ENCODE measurements around the gene PPP2R5C. TPM values are rescaled to one million over a fixed set of nuclear protein-coding genes. Genes with fewer than 3 reads are reported as not detected.

Gene PPP2R5C
- total RNA-seq, 1 donor from 2014 or later: 250 TPM

DNA sequence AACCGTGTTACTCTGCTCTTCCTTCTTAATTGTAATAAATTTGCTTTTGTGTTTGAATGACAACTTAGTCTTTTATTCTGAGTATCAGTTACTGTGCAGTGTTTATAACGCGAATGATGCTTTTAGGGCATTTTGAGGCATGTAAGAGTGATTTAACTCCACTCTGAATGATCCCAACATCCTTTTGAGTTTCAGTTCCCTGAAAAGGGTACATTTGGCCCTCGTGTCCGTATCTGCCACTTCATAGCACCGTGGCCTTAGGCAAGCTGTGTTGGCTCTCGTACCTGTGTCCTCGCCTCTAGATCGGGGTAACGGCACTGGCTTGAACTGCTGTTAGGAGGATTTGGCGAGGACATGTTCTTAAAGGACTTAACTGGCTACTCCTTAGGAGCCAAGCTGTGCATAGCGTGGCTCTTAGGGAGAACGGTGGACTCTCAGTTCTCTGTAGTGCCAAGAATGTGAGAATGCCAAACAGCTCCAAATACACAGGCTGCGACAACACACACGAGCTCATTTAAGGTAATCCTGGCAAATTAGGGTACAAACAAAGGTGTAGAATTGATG is 92.0 kb downstream of the PPP2R5C start:
- intact Hi-C loops (cut with micrococcal nuclease): no loop called here

GRCh38 chr14:101854366-101854765 is 92.9 kb downstream of the PPP2R5C start:
- intact Hi-C loops (cut with micrococcal nuclease): no loop called here

DNA sequence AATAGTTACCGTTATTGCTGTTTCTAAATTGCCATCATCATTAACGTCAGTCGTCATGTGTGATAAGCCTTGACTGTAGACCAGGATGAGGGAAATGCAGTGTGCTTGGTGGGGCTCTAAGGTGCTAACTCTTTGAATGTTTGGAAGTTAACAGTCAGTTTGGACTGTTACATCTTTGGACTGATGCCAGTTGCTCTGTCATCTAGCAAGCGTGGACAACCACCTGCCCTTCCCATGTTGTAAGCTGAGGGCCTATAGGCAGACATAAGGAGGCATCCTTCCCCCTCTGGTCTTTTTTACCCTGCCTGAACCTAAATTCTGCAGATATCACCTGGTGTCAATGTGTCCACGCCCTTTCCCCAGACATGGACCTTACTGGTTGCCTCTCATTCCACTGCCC is 94.4 kb downstream of the PPP2R5C start:
- intact Hi-C loops (cut with micrococcal nuclease): no loop called here

GRCh38 chr14:101856536-101856935 is 95.0 kb downstream of the PPP2R5C start:
- intact Hi-C loops (cut with micrococcal nuclease): no loop called here

DNA sequence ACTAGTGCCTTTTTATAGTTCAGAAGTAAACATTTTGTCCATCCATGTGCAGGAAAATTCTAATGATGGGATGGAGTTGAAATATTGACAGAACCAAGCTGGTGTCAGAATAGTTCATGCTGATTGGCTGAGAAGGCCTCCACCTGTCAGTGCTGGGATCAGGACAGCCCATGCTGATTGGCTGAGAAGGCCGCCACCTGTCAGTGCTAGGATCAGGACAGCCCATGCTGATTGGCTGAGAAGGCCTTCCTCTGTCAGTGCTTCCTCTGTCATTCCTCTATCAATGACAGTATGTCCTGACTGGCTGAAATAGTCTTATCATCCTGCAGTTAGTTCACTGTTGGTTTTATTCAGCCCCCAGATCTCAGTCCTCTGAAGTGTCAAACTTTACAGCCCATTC is 95.7 kb downstream of the PPP2R5C start:
- intact Hi-C loops (cut with micrococcal nuclease): no loop called here

DNA sequence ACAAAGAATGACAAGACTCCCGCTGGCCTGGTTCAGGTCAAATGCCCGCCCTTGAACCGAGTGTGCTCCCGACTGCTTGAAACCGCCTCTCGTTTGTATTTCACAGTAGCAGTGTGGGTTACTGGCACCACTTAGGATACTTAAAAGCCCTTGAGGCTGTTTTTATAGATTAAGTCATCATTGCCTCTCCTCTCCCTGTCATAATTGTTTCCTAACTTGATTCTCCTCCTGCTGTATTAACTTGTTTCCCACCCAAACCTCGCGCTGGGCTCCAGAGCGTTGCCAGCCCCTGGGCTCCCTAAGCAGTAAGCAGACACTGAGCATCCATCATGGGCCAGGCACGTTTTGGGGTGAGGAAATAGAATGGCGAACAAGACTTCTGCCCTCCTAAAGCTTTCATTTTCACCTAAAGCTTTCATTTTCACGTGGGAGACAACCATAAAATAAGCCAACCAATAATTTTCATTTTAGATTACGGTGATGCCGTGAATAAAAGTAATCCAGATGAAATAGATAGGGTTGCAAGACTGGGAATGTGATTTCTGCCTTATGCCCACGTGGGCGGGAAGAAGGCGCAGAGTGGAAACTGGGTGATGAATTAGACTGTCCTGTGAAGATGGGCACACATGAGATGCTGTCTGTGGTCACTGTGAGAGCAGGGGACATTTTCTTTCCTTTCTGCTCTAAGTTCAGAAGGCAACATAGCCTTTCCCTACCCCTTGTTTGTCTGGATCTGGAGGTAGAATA is 97.5 kb downstream of the PPP2R5C start:
- intact Hi-C loops (cut with micrococcal nuclease): loop anchor here (2.0 kb wide), 1 partner anchor 18 kb away; no protein-coding TSS in a partner anchor

DNA sequence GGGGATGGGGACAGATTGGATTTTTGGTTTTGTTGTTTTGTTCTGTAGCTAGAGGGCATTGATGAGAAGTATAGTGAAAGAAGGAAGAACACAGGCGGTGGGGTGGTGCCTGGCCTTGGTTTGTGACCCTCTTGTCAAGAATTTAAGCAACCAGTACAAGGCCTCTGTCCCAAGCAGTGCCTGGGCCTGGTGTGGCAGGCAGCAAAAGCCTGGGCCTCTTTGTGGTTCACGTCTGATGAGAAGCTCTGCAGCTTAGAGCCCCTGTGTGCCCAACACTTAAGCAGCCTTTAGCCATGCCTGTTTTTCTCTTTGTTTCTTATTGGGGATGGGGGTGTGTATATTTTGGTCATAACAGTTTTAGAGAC is 98.0 kb downstream of the PPP2R5C start:
- intact Hi-C loops (cut with micrococcal nuclease): loop anchor here (2.0 kb wide), 1 partner anchor 17 kb away; no protein-coding TSS in a partner anchor

DNA sequence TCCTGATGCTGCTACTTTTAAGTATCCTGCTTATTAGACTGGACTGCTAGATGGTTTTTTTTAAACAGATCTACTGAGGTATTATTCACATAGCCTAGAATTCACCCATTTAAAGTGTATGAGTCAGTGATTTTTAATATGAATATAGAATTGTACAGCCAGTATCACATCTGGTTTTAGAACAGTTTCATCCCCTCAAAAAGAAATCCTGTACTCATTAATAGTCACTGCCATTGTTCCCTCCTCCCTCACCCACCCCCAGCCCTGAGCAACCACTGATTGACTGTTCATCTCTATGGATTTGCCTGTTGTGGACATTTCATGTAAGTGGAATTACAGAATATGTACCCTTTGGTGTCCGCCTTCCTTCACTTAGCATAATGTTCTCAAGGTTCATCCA is 98.4 kb downstream of the PPP2R5C start:
- intact Hi-C loops (cut with micrococcal nuclease): loop anchor here (2.0 kb wide), 1 partner anchor 17 kb away; no protein-coding TSS in a partner anchor

DNA sequence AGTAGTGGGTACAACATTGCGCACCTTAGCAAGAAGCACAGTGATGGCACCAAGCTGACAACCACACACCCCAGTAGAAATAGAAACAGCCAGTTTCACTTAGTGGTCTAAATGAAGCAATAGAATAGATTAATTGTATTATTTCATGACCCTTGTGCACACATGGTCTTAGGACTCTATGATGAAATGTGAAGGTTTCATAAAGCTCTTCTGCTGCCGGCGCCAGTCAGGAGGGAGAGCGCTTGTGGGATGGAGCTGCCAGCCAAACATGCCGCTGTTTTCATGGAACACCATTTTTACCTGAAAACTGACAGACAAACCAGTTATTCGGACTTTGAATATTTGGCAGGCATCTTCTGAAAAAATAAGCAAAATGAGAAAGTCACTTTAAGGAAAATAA is 100.0 kb downstream of the PPP2R5C start:
- intact Hi-C loops (cut with micrococcal nuclease): no loop called here

DNA sequence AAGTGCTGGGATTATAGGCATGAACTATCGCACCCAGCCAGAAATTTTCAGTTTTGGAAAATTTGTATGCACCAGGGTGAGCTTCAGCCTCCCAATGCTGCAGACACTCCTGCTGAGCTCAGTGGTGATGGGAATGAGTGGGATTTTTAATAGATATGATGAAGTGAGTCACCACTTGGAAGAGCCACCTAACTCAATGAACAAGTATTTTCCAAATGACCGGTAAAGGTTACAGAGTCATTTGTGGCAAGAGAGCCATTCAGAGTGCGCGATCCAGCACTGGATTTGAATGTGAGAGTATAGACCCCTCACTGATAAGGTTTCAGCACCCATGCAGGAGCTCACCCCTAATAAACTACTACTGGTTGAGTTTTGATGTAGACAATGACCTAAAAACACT is 100.7 kb downstream of the PPP2R5C start:
- intact Hi-C loops (cut with micrococcal nuclease): no loop called here

DNA sequence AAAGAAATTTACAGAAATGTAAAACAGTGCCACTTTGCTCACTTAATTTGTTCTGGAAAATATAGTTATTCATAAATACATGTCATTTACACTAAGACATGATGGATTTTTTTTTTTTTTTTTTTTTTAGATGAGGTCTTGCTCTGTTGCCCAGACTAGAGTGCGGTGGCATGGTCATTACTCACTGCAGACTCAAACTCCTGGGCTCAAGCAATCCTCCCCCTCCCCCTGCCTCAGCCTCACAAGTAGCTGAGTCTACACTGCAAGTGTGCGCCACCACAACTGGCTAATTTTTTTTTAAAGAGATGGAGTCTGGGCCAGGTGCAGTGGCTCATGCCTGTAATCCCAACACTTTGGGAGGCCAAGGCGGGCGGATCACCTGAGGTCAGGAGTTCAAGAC is 101.2 kb downstream of the PPP2R5C start:
- intact Hi-C loops (cut with micrococcal nuclease): no loop called here

DNA sequence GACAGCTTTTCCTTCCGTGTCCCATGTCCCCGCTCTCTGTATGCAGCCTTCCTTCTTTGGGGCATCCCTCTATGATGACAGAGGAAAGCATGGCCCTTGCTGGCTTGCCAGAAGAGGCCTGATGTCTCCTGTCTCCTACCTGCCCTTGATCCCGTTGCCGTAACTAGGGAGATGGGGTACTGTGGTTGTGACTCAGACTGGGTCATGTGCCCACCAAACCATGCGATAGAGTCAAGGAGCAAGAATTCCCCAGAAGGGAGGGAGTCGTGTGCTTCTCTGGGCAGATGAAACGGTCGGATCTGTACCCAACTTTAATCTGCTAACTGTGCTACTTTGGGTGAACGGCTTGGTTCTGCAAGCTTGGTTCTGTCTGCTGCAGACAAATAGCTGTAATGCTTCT is 103.8 kb downstream of the PPP2R5C start:
- intact Hi-C loops (cut with micrococcal nuclease): no loop called here

DNA sequence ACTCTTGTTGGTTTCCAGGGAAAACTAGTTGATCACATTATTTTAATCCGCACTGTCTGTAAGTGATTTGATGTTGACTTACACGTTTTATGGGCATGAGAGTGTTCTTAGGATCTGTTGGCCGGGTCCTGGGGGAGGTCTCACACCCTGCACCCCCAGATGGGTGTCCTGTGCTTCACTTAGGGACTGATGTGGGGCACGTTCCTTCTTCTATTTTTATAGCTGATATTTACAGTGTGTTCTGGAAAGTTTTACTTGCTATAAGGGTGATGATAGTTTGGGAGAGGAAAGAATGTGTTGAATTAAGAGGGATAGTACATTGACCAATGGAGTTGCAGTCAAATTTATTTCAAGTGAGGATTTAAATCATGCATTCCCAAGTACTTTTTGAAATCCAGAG is 106.3 kb downstream of the PPP2R5C start:
- intact Hi-C loops (cut with micrococcal nuclease): no loop called here

DNA sequence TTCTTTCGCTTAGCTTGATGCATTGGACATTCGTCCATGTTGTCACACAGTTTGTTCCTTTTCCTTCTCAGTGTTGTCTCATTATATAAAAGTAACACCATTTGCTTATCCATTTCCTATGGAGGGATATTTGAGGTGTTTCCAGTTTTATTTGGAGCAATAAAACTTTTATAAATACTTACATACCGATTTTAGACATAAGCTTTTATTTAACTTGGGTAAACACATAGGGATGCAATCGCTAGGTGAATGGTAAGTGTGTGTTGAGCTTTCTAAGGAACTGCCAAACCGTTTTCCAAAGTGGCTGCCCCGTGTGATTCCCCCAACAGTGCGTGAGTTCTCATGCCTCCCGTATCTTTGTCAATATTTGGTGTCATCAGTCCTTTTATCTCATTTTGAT is 107.7 kb downstream of the PPP2R5C start:
- intact Hi-C loops (cut with micrococcal nuclease): no loop called here

DNA sequence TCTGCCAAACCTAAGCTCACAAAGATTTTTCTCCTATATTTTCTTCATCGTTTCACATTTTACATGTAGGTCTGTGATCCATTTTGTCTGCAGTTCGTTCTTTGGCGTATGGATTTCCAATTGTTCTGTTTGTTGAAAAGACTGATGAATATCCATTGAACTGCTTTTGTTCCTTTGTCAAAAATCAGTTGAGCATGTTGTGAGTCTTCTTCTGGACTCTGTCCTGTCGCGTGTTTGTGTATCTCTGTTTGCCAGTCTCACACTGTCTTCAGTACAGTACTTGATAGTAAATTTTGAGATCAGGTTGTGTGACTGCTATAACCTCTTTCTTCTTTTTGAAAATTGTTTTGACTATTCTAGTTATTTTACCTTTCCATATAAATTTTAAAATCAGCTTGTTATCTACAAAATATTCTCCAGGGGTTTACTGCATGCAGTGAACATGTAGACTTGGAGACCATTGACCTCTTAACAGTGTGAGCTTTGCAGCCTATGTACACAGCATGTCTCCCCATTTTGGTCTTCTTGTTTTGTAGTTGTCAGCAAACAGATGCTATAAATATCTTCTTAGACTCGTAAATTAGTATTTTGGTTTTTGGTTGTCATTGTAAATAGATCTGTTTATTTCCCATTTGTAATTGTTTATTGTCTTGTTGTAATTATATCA is 108.9 kb downstream of the PPP2R5C start:
- intact Hi-C loops (cut with micrococcal nuclease): no loop called here

DNA sequence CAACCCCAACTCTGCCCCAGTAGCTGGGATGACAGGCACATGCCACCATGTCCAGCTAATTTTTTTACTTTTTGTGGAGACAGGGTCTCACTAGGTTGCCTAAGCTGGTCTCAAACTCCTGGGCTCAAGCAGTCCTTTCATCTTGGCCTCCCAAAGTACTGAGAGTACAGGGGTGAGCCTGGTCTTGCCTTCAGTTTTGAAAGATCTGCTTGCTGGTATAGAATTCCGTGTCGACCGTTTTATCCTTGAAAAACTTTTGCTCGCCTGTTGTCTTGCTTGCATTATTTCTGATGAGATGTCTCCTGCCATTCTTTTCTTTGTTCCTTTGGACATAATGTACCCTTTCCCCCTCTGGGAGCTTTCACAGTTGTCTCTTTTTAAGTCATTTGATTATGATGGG is 110.8 kb downstream of the PPP2R5C start:
- intact Hi-C loops (cut with micrococcal nuclease): no loop called here

DNA sequence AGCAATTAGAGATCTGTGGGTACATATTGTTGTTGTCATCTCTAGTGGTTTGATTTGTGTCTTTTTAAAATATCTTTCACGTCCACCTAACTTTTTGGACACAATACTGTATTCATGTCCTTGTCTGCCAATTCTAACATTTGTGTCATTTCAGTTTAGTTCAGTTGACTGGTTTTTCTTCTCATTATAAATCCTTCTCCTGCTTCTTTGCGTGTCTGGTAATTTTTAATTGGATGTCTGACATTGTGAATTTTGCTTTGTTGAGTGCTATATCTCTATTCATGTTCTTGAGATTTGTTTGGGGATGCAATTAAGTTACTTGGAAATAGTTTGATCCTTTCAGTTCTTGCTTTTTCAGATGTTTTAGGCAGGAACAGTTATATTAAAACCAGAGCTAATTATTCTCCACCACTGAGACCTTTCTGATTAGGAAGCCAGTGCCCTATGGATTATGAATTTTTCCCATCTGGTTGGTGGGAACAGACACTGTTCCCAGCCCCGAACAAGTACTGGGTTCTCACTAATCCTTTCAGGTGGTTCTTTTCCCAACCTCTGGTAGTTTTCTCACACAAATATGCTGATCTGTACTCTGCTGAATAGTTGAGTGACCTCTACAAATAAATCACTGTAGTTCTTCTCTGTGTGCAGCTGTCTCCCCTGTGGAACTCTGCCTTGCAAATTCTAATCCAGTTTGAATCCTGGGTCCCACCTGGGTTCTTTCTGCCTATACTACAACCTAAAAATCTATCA is 111.7 kb downstream of the PPP2R5C start:
- intact Hi-C loops (cut with micrococcal nuclease): no loop called here

DNA sequence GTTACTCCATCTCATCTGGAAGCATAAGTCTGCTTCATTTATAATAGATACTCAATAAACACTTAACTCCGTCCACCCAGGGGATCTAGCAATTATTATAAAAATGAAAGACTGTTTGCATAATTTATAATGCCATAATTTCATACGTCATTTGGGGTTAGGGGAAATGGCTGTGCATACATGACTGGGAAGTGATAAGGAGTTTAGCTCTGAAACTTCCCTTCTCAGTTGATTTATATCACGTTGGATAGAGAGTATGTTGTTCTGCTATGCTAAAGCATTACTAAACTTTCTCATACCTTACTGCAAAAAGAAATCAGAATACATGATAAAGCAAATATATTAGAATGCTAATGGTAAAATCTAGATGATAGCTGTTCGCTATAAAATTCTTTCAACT is 112.5 kb downstream of the PPP2R5C start:
- intact Hi-C loops (cut with micrococcal nuclease): no loop called here

GRCh38 chr14:101875041-101875726 is 113.7 kb downstream of the PPP2R5C start:
- intact Hi-C loops (cut with micrococcal nuclease): loop anchor here (5.0 kb wide), 2 partner anchors 33 to 153 kb away; no protein-coding TSS in a partner anchor

DNA sequence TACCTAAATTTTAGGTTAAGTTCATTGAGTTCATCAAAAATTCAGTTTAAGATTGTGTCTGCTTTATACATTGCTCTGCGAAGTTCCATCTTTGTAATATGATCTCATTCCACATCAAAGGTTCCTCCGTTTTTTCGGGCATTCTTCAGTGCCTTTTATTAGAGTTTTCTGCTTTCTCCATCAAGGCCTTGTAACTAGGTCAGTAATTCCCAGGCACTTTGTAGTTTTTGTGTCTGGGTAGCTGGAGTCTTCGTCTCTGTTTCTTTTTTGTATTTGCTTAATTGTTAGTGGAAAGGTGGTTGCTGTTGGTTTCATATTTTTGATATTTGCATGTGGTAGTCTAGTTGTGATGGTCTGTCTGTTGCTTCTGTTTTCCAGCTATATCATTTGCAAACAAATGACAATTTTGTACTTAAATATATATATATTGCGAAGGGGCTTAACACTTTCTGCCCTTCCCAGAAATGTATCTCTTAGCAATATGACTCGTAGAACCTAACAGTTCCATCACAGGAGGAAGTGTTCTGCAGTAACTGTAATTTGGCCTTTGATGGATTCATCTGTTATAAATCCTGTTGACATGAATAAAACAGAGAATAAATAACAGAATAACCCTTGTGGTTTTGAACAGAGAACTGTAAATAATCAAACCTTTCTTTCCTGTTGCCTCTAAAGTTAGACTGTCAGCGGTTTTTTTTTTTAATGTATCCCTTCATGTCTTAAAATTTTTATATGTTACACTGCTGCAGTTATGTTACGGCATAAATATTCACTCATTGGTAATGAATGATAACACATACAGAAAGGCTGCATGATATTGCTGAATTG is 114.4 kb downstream of the PPP2R5C start:
- intact Hi-C loops (cut with micrococcal nuclease): loop anchor here (1.0 to 5.0 kb wide), 7 partner anchors 17 to 169 kb away; no protein-coding TSS in a partner anchor
